Amniotic stem cell (primary cell): Measurements from ENCODE around the gene TBXAS1.
A peak's percentile ranks its signal among the peaks of the same experiment; 100 is the strongest.

ENCODE experiments used
- DNase-seq: peaks from one replicate; lab custom pipeline; 2025; lab: John Stamatoyannopoulos, UW

Gene TBXAS1

DNA sequence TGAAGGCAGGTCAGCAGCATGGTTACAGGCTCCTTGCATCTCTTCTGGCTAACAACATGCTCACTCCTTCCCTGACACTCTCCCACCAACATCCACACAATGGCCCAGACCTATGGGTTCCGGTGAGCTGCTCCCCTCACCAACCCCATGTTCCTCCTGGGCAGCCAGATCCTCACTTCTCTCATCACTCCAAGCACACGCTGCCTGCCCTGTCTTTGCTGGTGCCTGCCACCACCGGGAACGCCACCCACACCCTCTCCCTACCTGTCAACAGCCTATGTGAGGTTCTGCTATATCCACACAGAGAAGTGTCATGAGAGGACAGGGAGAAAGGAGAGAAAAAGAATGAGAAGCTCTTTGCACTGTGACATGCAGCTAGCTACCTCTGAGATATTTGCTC is 219.1 kb downstream of the TBXAS1 start:
- DNase-seq = no peak

DNA sequence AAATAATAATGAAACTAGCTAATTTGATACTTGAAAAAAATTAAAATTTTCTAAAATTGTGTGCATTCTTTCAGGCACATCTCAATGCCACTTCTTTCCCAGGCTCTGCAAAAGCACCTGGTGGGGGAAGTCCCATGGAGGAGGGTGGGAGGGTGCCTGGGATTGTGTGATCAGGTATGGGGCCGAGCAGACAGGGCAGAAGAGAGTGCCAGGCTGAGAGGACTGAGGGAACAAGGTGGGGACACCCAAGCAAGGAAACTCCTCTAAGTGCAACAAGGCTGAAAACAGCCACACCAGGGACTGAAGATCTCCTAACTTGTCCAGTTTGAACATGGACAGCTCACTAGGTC is 219.9 kb downstream of the TBXAS1 start:
- no peak for DNase-seq

DNA sequence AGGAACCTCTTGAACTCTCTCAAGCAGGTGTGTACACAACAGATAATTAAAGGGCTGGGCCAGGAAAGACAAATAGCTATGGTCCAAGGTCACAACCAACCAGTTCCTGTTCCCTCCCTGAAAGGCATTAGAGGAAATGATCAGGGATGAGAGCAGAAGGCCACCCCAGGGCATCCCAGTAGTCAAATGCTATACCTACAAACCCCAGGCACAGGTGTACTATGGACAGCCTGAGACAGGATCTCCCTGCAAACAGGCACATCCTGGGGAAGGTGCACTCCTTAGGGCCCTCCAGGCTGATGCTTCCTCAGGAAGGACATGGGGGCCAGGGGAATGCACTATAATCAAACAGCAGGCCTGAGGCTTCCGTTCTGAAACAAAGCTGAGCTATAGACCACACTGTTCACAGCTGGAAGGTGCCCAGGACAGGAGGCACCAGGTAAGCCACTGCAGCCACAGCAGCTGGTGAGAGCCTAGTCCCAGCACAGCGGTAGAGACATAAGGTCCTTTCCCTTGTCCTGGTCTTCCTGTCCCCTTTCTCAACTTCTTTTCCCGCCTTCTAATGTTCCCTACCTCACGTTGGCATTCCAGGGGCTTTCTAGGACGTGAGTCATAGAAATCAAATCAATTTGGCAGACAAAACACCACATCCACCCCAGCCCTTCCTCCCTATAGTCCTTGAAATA is 220.4 kb downstream of the TBXAS1 start:
- DNase-seq = no peak

DNA sequence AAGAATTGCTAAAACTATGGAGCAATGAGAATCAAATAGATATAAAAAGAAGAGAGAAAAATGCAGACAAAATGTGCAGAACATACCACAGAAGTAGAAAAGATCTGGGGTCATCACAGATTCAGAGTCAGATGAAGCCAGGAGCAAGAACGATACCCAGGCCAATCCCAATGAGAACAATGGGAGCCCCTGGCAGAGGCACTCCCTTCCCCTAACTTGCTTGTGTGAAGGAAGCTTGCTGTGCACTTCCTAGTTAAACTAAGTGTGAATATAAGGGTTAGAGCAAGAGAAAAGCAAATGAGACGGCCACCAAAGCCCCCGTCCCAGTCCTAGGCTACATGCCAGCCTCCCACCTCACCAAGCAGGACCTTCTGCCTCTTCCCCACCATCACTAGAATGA is 221.0 kb downstream of the TBXAS1 start:
- DNase-seq = no peak

DNA sequence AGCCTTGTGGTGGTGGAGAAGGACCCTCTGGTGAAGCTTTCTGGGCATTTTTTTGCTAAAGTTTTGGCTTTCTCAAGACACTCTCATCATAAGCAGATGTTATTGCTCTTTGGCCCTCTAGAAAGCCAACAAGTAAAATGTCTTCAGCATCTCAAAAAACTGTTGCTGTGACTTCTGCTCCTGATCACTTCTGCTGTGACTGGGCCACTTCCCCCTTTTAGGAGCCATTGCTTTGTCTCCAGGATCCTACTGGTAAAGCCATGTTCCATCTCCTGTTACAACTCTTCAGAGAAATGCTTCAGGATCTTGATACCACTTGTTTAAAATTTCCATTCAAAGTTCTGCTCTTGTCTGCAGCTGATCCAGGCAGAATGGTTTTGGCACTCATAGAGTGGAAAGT is 222.8 kb downstream of the TBXAS1 start:
- DNase-seq = no peak

DNA sequence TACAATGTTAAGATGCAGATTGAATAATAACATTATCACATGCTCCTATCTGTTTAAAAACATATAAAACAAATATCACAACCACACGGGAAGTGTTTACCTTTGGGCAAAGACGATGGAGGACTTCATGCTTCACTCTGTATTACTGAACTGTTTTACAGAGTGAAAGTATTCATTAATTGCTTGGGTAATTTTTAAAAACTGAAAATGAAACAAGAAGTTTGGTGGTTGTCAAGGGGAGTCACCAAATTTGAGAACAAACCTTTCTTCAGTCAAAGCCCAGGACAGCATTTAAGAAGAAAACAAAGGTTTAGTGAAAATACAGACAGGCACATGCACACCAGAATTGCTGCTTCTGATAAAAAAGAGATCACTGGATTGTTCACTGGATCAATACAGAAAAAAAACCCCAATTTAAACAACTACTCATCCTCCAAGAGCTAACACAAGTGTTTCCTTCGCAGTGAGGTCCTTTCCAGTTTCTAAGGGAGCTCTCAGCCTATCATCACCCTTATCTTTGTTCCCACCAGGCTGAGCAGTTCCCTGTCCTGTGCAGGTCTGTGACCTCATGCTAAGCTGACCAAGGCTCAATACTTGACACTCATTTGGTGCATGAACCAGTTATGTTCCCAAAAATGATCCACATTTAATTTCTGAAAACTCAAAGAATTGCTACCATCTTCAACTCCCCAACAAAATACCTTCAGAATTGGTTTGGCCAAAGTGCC is 224.9 kb downstream of the TBXAS1 start:
- no peak for DNase-seq

DNA sequence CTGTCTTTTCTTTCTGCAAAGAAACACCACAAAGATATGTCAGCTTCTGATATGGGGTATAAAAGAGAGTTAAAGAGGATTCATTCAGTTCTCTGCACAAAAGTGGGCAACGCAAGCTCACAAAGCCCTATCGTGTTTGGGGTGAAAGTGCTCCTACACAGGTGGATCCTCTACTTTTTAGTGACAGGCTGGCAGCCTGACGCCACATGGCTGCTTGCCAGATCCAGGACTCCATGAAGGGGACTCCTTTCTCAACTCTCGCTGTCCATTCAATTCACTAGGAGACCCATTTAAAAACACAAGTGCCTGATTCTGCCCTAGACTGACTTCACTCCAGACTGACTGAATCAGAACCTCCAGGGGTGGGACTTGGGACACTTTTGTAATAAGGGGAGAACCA is 225.7 kb downstream of the TBXAS1 start:
- DNase-seq = no peak

DNA sequence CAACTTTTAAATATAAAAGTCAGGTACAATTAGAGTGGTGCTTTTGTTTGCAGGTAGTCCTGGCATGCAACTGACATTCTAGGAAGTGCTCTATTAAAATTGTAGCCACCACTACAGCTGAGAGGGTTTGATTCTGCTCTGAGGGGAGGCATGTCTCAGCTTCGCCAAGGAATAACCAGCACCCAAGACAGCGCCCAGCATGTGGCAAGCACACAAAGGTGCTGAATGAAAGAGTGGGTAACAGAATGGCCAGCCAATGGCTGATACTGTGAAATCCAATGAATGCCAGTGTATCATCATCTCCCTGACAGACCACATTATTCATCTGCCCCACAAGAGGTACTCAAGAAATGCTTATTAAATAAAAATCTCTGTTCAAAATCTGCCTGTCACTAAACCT is 226.8 kb downstream of the TBXAS1 start:
- DNase-seq = no peak

DNA sequence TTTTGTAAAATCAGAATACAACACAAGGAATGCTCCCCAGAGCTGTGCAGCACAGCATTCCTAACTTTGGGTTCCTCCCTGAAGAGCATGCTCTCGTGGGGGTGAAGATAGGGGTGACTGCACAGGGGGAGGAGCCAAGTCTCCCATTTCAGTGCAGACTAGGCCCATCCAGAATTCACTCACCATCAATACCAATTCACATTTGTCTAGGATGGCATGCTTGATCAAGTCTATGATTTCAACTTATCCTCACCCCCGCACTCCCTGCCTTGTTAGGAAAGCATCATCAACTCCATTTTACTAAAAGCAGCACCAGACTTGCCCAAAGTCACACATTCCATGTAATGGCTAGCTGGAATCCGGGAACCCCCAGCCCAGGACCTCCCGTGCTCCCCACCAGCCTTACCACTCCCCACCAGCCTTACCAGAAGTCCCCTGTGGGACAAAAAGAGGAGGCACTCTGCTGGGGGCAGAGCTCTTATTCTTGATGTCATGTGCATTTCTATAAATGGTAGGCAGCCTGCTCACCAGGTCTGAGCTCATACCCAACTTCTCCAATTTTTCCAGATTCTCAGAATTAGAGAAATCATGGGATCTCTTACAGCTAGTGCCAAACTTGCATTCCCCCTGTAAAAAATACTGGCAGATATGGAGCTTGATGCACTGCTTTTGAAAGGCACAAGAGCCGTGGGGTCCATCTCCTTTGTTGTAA is 227.5 kb downstream of the TBXAS1 start:
- DNase-seq = no peak

DNA sequence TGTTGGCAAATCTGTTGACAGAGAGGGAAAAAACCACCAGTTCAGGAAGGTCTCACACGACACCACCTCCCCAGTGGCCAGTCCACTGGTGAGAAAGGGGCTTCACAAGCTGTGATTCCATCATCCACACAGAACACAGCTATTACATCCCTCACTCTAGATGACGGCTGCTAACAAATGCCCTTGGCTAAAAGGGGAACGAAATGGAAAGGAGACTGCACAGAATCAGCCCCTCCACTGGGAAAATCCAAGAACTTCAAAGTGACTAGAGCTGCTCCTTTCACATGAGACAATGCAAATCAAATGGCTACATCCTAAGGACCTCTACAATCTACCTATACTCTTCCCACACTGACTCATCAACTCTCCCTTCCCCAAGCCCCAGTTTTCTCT is 228.1 kb downstream of the TBXAS1 start:
- DNase-seq = no peak

DNA sequence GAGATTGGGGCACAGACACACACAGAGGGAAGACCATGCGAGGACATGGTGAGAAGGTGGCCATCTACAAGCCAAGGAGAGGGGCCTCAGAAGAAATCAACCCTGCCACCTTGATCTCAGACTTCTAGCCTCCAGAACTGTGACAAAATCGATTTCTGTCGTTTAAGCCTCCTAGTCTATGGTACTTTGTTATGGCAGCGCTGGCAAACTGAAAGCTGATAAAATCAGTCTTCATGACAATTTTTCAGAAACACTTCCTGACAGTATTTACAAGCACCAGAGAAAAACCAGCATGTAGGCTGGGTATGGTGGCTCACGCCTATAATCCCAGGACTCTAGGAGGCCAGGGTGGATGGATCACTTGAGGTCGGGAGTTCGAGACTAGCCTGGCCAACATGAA is 229.5 kb downstream of the TBXAS1 start:
- no peak for DNase-seq

DNA sequence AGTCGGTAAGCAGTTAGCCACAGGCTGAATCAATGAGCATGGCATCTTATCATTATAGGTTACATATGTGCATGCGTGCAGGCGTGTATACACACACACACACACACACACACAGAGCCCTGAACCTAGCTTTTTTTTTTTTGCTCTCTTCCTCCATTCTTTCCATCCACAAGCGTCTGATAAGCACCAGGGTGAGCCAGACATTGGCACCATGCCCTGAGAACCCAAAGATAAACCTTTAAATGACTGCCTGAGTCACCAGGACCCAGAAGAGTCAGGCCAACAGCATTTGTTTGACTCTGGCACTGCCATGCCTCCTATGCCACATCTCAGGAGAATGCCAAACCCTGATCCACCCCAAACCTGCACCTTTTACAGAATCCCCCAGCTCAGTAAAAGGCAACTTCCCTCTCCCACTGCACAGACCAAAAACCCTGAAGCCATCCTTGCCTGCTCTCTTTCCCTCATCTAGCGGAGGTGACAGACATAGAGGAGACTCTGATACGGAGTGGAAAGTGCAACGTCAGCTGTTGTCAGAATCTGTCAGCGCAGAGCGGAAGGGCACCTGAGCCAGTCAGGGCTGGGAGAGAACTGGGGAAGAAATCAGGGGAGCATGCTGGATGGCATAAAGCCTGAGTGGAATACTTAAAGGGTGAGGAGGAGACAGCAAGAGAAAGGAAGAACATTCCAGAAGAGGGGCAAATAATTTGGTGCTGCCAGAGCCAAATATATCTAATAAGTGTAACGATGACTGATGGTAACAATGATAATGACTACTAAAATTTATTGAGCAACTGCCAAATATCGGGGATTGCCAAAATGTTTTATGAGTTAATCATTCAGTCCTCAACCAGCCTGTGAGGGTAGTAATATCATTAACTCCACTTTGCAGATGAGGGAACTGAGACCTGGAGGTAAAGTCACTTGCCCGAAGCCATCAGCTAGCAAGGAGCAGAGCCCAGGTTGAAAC is 230.5 kb downstream of the TBXAS1 start:
- peak; percentile 94 for DNase-seq

DNA sequence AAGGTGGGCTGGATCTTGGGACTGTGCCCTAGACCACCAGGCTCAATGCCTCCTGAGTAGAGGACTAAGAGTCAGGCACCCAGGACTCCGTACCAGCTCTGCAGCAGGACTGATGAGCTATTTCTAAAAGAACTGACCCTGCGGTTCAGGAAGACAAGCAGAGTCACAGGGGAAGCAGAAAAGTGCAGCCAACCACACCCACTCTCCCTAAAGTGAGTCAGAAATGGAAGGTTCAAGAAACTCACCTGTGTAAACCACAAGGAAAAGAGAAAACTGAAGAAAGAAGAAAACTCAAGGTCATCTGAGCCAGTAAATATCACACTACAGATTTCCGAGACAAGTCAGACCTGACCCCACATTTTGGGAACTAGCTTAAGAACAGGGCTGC is 231.2 kb downstream of the TBXAS1 start:
- no peak for DNase-seq

DNA sequence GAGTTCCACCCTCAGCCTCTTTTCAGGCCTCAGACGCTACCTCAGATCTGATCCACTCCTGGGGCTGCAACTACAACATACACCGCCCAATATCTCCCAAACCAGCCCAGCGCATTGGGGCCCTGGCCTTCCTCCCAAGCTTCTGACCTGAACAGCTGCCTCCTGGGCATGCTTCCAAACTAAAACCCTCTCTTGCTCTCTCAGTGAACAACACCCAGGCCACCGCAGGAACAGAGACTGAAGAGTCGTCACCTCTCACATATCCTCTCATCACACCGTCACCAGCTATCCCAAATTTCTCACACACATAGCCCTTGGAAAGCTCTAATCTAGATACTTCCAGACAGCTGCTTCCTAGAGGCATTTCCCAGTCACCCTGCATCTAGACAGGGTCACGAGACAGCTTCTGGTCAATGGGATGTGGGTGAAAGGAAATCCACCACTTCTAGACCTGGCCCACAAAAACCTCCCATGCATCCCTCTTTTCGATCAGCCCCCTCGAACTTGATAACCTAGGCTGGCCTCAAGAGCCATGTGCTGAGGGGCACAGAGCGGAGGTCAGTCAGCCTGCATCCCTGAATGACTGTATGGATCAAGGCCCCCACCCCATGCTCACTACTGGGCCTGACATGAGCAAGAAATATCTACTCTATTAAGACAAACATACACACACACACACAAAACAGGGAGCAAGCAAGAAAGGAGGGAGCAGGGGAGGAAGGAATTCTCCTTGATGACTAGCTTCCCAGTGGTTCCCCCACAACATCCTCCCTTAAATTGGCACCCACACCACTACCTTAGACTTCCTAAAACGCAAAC is 231.9 kb downstream of the TBXAS1 start:
- no peak for DNase-seq

DNA sequence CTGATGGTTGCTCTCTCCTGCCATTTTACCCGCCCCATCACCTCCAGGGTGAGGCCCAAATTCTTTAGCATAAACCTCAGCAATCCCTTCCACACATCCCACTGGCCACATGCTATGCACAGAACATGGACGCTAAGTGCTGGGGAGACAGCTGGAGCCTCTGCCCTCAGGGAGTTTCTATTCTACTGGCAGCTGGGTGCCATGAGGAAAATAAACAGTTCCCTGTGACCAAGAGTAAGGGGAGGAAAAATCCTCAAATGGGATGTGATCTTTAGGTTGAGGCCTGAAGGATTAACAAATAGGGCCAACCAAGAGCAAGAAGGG is 232.5 kb downstream of the TBXAS1 start:
- DNase-seq = no peak

DNA sequence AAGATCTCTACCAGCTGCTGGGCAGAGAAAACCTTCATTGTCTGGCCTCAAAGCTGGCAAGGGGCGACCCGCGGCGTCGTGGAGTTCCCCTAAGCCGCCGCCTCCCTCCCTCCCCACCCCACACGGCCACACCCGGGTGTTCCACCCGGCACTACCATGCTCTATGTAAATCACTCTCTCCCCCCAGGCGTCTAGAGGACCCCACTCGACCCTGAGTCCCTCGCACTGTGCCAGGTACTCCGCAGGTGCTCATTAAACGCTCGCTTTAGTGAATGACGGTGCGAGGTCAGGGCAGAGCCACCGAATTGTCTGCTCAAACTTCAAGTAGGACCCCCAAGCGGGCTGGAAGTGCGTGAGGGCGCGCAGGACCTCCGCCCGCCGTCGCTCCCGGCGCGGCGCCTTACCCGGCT is 233.1 kb downstream of the TBXAS1 start:
- DNase-seq = no peak

DNA sequence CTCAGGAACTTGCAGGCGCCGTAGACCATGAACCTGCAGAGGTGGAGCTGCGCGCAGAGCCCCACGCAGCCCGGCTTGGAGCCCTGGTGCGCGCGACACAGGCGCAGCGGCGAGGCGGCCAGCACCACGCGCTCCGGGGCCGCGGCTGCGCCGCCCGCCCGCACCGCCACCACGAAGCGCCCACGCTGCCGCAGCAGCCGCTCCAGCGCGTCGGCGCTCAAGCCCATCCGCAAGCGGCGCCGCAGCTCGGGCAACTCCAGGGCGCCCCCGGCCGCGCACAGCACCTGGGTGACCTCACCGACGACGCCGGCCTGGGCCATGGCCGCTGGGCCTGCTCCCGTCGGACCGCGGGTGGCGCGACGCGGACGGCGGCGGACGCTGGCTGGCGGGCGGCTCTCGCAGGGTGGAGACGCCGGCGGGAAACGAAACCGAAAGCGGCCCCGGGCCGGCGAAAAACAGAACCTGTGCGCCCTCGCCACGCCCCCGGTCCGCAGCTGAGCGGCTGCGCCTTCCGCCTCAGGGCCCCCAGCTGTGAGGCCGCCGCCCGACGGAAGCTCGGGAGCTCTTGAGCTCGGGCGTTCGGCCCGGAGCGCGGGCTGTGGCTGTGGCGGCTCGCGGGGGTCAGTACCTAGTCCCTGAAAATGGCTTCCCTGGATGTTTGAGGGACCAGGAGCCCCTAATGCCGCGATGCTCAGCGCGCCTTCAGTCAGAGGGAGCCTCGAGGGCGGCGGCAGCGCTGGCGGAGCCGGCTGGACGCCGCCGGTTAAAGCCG is 233.7 kb downstream of the TBXAS1 start, which contains the start of gene PARP12:
Gene PARP12, minus strand, starts transcription at position 424 of the 772 bp plus-strand sequence. Its CDS starts 104 bp downstream, at position 320.
- peak; percentile 41 for DNase-seq

DNA sequence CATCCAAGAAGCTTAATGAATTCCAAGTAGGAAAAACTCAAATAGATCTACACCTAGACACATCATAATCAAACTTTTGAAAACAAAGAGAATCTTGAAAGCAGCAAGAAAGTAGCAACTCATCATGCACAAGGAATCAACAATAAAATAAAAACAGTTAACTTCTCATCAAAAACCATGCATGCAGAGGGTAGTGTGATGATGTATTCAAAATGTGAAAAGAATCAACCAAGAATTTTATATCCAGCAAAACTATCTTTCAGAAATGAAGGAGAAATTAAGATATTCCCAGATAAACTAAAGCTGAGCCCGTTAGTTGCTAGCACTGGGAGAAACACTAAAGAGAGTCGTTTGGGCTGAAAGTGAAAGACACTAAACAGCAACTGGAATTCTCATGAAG is 238.0 kb downstream of the TBXAS1 start:
- DNase-seq = no peak

DNA sequence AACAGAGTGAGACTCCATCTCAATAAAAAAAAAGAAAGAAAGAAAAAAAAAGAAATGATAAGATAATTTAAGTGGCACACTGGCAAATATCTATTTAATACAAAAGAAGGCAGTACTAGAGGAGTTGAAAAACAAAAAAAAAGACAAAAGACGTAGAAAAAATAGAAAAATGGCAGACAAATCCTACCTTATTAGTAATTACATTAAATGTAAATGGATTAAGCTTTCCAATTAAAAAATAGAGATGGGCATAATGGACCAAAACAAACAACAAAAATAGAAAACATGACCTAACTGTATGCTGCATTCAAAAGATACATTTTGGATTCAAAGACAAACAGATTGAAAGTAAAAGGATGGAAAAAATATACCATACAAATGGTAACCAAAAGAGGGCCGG is 239.0 kb downstream of the TBXAS1 start:
- no peak for DNase-seq

DNA sequence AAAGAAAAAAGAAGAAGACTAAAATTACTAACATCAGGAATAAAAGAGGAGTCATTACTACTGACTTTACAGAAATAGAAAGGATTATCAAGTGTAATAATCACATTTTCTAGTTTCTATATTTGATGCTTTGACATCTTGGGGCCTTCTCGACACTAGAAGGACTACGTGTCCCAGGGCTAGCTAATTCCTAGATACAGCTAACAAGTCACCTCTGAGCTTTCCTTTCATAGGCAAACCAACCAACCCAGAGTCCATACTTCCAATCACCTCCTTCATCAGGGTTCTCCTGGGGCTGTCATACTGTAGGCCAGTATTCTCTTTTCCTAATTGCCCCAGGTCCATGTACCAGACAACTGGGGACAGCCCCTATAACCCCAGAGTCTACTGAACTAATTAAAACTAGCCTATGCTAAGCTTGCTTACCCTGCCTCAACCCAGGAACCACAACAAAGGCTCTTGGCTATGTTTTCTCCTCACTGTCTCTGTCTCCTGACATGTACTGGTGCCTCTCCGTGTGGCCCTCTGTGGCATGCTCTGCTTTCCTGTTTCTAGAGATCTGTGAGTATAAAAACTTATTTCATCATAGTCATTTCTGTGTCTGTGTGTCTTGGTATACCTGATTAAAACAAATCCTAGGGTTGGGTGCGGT is 240.4 kb downstream of the TBXAS1 start:
- DNase-seq = no peak
